HEK293T (cell line): ENCODE data around the gene SPPL3.

Source experiments
- ARNT ChIP-seq: fragments of 450-650 bp; IDR thresholded peaks from 2 replicates; pipeline ENCODE4 v1.6.1; 2017; ENCODE audit warnings: mild to moderate bottlenecking
- BHLHE40 ChIP-seq: fragments of 450-650 bp; IDR thresholded peaks from 2 replicates; pipeline ENCODE4 v1.6.1; 2016; ENCODE audit warnings: mild to moderate bottlenecking, moderate library complexity, borderline replicate concordance
- SUZ12 ChIP-seq: fragments of 450-650 bp; IDR thresholded peaks from 2 replicates; pipeline ENCODE4 v1.6.1; 2016; ENCODE audit warnings: mild to moderate bottlenecking

GRCh38 chr12:120817559-120818330, 86.4 kb downstream of the SPPL3 start:
- TF ChIP-seq BHLHE40 (no peak), SUZ12 (no peak), ARNT (no peak)
